Measurements from ENCODE around the gene MGAT5. TPM values are rescaled to one million over a fixed set of nuclear protein-coding genes. Genes with fewer than 3 reads are reported as not detected.

Gene MGAT5
- total RNA-seq, 1 donor from 2014 or later, result 21.2 TPM

- H3K36me3 ChIP-seq, result no peaks in the 10 kb centered on the region
- H3K27me3 ChIP-seq, result no peaks in the 10 kb centered on the region
- H2AFZ ChIP-seq (replicated peaks), result no peak overlapping the region
- H3K4me1 Mint-ChIP-seq, result no peaks in the 10 kb centered on the region
- peaks cover 9% of the 10 kb centered on the region for H3K9me3 Mint-ChIP-seq
- no peak overlapping the region for H3K9ac ChIP-seq
- H3K27ac ChIP-seq, result no peak overlapping the region
- H3K27me3 Mint-ChIP-seq (ENCODE audit: insufficient read depth, low read depth), result no peaks in the 10 kb centered on the region
- peaks cover 6% of the 10 kb centered on the region for H3K36me3 Mint-ChIP-seq
- H3K4me2 ChIP-seq, result no peak overlapping the region
- H3F3A ChIP-seq (ENCODE audit: low read depth), result no peaks in the 10 kb centered on the region
- H3K4me3 ChIP-seq, result no peak overlapping the region
- peaks cover 6% of the 10 kb centered on the region for H3K79me2 ChIP-seq (ENCODE audit: low read depth)
- H3K27ac Mint-ChIP-seq, result no peak overlapping the region
- H3K4me1 ChIP-seq, result no peaks in the 10 kb centered on the region
- DNase-seq (ENCODE audit: low spot score), result no peak
- TF ChIP-seq EZH2phosphoT487 (IDR thresholded peaks at IDR 0.05), result no peak
- TF ChIP-seq, protein P1, sequence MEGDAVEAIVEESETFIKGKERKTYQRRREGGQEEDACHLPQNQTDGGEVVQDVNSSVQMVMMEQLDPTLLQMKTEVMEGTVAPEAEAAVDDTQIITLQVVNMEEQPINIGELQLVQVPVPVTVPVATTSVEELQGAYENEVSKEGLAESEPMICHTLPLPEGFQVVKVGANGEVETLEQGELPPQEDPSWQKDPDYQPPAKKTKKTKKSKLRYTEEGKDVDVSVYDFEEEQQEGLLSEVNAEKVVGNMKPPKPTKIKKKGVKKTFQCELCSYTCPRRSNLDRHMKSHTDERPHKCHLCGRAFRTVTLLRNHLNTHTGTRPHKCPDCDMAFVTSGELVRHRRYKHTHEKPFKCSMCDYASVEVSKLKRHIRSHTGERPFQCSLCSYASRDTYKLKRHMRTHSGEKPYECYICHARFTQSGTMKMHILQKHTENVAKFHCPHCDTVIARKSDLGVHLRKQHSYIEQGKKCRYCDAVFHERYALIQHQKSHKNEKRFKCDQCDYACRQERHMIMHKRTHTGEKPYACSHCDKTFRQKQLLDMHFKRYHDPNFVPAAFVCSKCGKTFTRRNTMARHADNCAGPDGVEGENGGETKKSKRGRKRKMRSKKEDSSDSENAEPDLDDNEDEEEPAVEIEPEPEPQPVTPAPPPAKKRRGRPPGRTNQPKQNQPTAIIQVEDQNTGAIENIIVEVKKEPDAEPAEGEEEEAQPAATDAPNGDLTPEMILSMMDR (IDR thresholded peaks at IDR 0.05), result no peak
- H4K20me1 ChIP-seq (ENCODE audit: low read depth), result peaks cover 6% of the 10 kb centered on the region
- no peak overlapping the region for H3K4me3 Mint-ChIP-seq
- H3K9me3 ChIP-seq (ENCODE audit: low read depth), result no peaks in the 10 kb centered on the region
These were observed 41.1 kb upstream of the MGAT5 start for GRCh38 chr2:134212746-134213145.

GRCh38 chr2:134216152-134216829 lies 37.6 kb upstream of the MGAT5 start:
- H3K27me3 Mint-ChIP-seq (ENCODE audit: insufficient read depth, low read depth), result no peaks in the 10 kb centered on the region
- TF ChIP-seq EZH2 (IDR thresholded peaks at IDR 0.05) (no peak), EZH2phosphoT487 (IDR thresholded peaks at IDR 0.05) (no peak)
- TF ChIP-seq, protein P1 (IDR thresholded peaks at IDR 0.05), result no peak
- no peak overlapping the region for H3K4me3 ChIP-seq
- no peak overlapping the region for H3K27ac Mint-ChIP-seq
- H3K27ac ChIP-seq, result no peak overlapping the region
- peaks cover 9% of the 10 kb centered on the region for H3K36me3 Mint-ChIP-seq
- H3K9me3 ChIP-seq (ENCODE audit: low read depth), result no peaks in the 10 kb centered on the region
- no peaks in the 10 kb centered on the region for H3K27me3 ChIP-seq
- H3K9me3 Mint-ChIP-seq, result peaks cover 9% of the 10 kb centered on the region
- H3K4me3 Mint-ChIP-seq, result no peak overlapping the region
- H3K4me2 ChIP-seq, result no peak overlapping the region
- peaks cover 24% of the 10 kb centered on the region for H3K4me1 ChIP-seq
- H3K9ac ChIP-seq, result no peak overlapping the region
- H3K79me2 ChIP-seq (ENCODE audit: low read depth), result no peaks in the 10 kb centered on the region
- no peaks in the 10 kb centered on the region for H4K20me1 ChIP-seq (ENCODE audit: low read depth)
- peaks cover 4% of the 10 kb centered on the region for H3K4me1 Mint-ChIP-seq
- no peaks in the 10 kb centered on the region for H3K36me3 ChIP-seq
- no peak for DNase-seq (ENCODE audit: low spot score)
- no peak overlapping the region for H2AFZ ChIP-seq (replicated peaks)
- H3F3A ChIP-seq (ENCODE audit: low read depth), result peaks cover 15% of the 10 kb centered on the region

- no peak for DNase-seq (ENCODE audit: low spot score)
- TF ChIP-seq, protein P1 (IDR thresholded peaks at IDR 0.05), result no peak
- no peak for TF ChIP-seq EZH2phosphoT487 (IDR thresholded peaks at IDR 0.05)
- TF ChIP-seq EZH2 (IDR thresholded peaks at IDR 0.05), result no peak
- Histone ChIP-seq H3K27ac (no peak overlapping the region), H2AFZ (replicated peaks) (no peak overlapping the region), H3K9ac (no peak overlapping the region), H3K4me2 (no peak overlapping the region), H3K4me3 (no peak overlapping the region), H3F3A (ENCODE audit: low read depth) (peaks cover 15% of the 10 kb centered on the region), H3K9me3 (ENCODE audit: low read depth) (no peaks in the 10 kb centered on the region), H3K4me1 (peaks cover 34% of the 10 kb centered on the region), H3K36me3 (no peaks in the 10 kb centered on the region), H3K27me3 (no peaks in the 10 kb centered on the region), H4K20me1 (ENCODE audit: low read depth) (no peaks in the 10 kb centered on the region), H3K79me2 (ENCODE audit: low read depth) (no peaks in the 10 kb centered on the region)
- H3K4me1 Mint-ChIP-seq, result peaks cover 4% of the 10 kb centered on the region
- H3K9me3 Mint-ChIP-seq, result peaks cover 9% of the 10 kb centered on the region
- no peak overlapping the region for H3K4me3 Mint-ChIP-seq
- H3K27me3 Mint-ChIP-seq (ENCODE audit: insufficient read depth, low read depth), result no peaks in the 10 kb centered on the region
- peaks cover 9% of the 10 kb centered on the region for H3K36me3 Mint-ChIP-seq
- H3K27ac Mint-ChIP-seq, result no peak overlapping the region
These were observed 36.5 kb upstream of the MGAT5 start for GRCh38 chr2:134217351-134217750.
